Measurements from ENCODE around the gene USP47.

Gene USP47

DNA sequence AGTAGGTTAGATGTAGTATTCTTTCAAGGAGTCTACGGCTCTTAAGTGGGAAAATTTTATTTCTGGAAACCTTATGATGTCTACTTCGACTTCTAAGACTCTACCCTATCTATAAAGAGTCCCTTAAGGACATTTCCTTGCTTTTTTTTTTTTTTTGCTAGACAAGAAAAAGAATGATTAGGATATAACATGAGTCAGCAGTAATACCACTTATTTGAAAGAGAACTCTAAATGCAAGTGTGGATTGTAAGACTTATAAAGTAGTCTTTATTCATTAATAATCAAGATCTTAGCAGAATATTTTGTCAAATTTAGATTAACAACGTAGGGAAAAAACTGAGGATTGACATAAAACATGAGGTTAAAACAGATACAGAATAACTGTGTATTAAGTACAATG lies 95.7 kb downstream of the USP47 start:
- no peak for DNase-seq (ENCODE audit: low spot score)

DNA sequence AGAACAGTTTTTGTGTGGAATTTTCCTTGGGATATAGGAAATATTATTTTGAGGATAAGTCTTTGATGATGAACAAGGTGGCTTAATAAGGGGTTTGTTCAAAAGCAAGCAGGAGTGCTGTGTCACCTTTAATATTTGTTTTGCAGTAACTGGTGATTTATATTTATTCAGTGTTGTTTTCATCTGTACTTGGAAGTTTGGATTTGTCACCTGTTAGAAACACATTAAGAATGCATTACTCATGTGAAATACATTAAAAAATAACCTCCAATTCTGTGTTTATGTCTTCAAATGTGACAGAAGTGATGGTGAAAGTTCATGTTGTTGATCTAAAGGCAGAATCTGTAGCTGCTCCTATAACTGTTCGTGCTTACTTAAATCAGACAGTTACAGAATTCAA lies 96.2 kb downstream of the USP47 start:
- DNase-seq (ENCODE audit: low spot score), result no peak

DNA sequence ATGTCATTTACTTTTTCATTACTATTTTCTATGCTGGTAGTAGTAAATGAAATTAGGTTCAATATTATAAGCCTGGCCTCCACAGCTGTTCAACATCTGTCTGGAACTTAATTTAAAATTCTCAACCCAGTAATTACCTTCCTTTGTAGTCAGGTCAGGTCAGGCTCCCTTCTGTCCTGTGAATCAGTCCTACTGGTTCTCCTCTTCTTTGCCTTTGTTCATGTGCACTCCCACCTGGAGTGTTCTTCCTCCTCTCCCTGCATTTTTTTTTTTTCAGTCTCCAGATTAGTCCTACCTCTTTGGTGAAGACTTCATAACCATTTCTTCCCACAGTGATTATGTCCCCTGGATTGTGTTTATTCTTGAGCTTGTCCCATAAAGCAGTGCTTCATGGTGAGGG lies 98.8 kb downstream of the USP47 start:
- DNase-seq (ENCODE audit: low spot score), result no peak

DNA sequence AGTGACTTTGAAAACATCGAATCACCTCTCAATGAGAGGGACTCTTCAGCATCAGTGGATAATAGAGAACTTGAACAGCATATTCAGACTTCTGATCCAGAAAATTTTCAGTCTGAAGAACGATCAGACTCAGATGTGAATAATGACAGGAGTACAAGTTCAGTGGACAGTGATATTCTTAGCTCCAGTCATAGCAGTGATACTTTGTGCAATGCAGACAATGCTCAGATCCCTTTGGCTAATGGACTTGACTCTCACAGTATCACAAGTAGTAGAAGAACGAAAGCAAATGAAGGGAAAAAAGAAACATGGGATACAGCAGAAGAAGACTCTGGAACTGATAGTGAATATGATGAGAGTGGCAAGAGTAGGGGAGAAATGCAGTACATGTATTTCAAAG lies 100.9 kb downstream of the USP47 start:
- no peak for DNase-seq (ENCODE audit: low spot score)

DNA sequence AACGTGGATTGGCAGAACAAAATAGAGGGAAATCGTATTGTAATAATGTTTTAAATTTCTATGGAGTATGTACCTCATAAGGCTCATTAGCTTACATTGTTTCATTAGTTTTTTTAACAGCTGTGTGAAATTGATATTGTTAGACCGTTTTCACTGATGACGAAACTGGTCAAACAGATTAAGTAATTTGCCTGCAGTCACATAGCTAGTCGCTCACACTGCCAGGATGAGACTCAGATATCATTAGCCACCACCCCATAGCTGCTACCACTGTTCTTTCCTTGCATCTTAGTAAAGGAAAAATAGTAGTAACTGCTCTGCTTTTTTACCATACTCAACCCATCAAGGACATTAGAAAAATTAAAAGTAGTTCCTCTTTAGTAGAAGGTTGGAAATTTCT lies 102.7 kb downstream of the USP47 start:
- DNase-seq (ENCODE audit: low spot score), result no peak

DNA sequence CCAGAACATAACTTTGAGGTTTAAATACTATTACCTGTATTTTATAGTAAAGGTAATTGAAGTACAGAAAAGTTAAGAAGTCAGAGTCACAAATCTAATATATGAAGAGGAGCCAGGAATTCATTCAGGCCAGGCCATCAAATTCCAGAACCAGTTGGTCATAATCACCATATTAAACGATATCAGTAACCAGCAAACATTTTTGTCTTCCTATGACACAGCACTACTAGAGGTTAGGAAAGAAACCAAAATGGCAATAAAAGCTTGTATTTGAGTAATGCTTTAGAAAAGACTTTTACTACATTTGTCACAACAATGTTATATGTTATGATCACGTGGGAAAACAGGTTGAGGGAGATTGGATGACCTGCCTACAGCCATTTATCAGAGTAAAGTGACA lies 104.4 kb downstream of the USP47 start:
- DNase-seq (ENCODE audit: low spot score), result no peak

DNA sequence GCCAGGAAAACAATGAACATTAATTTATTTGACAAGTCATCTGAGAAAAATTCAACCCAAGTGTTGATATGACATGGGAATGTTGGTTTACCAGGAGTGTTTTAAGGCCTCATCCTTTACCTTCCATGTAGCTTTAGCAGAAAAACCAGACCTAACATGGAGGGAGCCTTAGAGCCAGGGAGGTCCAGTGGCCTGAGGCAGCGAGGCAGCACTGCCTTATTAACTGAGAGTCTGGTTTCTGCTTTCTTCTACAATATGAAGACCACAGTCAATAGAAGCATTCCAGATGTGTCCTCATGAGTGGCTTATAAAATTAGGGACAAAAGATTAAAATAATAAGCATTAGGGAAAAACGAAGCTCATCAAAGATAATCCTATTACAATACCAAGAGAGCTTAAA lies 105.1 kb downstream of the USP47 start:
- no peak for DNase-seq (ENCODE audit: low spot score)

DNA sequence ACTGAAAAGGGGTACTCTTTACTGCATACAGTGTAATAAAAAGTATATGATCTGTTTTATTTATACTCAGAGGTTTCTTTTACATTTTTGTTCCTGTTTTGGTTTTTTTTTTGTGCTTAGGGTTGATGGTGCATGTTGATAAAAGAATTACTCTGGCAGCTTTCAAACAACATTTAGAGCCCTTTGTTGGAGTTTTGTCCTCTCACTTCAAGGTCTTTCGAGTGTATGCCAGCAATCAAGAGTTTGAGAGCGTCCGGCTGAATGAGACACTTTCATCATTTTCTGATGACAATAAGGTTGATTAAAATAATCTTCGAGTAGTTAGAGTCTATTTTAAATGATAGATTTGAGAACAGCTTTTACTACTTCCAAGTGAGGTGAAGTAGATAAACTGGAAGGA lies 106.1 kb downstream of the USP47 start:
- DNase-seq (ENCODE audit: low spot score), result no peak

DNA sequence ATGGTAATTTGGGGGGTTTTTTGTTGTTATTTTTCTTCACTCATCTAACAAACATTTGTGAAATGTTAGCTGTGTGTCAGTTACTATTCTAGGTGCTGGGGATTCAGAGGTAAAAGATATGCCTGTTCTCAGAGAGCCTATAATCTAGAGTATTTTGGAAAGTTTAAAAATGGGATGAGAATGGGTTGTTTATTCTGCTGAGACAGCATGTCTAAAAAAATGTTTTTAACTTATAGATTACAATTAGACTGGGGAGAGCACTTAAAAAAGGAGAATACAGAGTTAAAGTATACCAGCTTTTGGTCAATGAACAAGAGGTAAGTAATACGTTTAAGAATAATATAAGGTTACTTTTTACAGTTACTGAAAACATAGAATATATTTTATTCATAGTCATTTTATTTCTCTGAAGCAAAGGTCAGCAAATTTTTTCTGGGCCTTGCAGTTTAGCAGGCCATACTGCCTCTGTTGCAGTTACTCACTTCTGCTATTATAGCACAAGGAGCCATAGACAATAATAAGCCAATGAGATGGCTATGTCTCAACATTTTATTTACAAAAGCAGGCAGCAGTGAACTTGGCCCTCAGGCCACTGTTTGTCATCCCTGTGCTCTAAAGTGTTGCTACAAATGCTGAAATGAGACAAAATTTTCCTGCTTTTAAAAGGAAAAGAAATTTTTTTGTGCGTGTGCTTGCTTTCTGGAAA lies 106.6 kb downstream of the USP47 start:
- DNase-seq (ENCODE audit: low spot score), result no peak

DNA sequence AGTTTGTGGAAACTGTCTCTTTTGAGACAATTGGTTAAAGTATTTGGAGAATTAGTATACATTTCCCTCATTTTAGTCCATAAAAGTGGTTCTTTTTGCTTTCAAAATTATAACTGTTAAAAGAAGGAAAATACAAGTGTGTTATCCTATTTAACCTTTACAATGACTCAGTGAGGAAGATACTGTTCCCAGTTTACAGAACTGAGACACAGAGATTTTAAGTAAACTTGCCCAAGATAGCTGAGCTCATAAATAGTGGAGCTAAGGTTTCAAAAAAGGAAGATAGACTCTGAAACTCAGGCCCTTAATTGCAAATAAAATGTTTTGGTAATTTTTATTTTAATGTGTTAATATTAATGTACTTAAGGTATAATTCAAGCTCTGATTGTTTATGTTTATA lies 107.7 kb downstream of the USP47 start:
- DNase-seq (ENCODE audit: low spot score), result no peak

DNA sequence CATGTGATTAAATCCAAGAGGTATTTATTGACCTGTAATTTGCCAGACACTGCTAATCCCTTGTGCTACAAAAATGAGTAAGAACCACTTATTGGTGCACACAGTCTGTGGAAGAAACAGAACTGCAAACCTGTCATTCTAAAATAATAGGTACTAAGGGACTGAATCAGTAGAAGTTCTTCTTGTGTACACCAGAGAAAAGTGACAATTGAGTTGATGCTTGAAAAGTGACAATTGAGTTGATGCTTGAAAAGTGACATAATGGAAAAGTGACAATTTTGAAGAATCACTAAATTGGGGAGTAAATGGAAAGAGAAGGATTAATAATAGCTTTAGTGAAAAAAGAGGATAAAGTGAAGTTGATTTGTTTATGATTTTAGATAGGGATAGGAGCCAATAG lies 110.3 kb downstream of the USP47 start:
- DNase-seq (ENCODE audit: low spot score), result no peak

DNA sequence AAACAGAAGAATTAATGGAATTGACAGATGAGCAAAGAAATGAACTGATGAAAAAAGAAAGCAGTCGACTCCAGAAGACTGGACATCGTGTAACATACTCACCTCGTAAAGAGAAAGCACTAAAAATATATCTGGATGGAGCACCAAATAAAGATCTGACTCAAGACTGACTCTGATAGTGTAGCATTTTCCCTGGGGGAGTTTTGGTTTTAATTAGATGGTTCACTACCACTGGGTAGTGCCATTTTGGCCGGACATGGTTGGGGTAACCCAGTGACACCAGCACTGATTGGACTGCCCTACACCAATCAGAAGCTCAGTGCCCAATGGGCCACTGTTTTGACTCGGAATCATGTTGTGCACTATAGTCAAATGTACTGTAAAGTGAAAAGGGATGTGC lies 114.2 kb downstream of the USP47 start:
- no peak for DNase-seq (ENCODE audit: low spot score)

DNA sequence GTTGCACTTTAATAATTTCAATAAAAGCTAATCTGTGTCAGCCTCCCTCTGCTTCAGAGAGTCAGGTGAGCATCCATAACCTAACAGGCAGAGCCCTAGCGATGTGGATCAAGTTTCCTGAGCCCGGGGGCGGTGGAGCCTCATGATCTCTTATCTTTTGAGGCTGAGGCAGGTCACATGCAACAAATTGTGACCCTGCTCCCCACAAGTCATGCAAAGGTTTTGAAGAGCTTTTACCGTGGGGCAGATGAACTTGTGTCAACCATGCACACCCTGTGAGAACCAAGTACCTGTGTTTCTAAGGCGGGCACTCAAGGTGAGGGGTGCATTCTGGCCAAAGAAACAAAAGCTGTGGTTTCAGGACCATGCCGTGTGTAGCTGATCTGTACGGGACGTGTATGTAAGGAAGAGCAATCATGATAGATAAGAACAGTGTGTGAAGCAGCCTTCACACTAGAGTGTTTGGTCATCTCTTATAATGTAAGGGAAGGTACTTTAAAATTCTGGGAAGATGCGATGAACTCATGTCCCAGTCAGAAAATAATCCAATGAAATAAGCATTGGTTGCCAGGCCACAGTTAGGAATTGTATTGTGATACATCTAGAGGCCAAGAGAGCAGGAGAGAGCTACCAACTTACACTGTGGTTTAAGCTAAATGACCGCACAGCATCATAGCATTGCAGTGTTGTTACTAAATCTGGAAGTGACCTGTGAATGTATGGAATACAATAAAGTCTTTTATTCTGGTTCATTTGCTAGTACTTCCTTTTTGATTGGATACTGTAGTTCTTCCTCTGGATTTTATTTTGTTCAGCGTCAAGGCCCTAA lies 116.8 kb downstream of the USP47 start:
- no peak for DNase-seq (ENCODE audit: low spot score)

DNA sequence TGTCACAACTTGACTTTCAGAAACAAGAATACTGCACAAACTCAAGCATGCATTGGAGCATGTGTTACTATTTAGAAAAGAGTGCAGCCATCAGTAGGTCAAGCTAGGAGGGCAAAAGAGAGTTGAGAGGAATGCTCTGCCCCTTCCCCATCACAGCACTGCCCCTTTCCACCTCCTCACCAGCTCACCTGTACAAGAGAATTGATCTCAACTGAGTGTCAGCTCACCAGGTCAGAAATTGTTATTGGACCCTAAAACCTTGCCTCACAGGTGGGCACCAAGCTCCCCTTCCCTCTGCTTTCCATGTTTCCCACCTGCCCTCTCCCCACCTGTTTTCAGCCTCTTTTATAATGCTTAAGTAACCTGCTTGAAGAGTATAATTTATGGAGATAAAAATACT lies 117.8 kb downstream of the USP47 start:
- DNase-seq (ENCODE audit: low spot score), result no peak

DNA sequence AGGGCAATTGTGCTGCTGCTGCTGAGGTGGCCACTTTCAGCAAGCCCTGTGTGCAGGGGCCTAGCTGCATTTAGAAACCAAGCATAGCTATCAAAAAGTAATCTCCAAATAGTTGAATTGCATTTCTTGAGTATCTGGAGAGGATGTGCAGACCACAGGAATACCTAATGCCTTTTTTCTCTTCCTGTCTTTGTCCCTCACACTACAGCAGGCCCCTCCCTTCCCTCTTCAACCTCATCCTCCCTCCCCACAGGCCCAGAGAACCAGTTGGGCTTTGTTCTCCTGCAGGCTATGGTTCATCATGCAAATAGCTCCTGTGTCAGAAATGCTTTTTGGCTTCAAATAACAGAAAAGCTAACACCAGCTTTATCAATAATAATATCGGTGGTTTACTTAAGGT lies 118.9 kb downstream of the USP47 start:
- no peak for DNase-seq (ENCODE audit: low spot score)

DNA sequence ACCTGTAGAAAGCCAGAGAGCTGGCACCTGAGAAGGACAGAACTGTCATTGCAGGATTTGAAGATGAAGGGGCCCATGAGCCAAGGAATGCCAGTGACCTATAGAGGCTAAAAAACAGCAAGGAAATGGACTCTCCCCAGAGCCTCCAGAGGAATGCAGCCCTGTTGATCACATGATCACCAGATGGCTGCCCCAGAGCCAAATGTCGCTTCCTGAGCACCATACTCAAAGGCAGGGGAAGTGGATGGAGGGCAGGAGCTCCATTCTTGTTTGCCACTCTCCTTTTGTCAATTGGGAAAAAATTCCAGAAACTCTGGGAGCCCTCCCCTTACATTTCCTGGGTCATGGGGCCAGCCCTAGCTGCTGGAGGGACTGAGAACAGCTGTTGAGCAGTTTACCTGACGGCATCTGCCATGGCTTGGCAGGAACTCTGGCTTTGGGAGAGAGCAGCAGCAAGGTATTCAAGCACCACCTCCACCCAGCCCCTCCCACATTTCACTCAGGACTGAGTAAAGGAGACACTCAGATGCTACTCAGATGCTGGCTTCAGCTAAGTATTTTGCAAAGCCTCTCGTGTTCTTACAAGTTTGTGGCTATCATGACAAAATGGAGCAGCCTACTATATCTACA lies 119.7 kb downstream of the USP47 start:
- DNase-seq (ENCODE audit: low spot score), result no peak

DNA sequence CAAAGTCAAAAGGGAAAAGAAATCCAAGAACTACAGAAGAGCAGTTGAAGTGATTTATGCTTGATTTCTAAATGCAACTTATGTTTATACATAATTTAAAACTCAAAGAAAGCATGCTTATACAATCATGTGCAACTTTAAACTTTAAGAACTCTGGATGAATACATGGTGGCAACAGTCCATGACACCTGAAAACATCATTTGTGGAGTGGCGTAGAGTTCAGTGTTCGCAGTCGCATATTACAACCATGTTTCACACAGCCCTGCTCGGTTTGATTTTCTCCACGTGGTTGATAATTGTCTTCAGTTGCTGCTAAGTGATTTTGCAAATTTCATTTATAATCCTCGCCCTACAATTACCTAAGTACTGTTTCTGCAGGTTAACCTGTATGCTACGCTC lies 121.3 kb downstream of the USP47 start:
- no peak for DNase-seq (ENCODE audit: low spot score)

DNA sequence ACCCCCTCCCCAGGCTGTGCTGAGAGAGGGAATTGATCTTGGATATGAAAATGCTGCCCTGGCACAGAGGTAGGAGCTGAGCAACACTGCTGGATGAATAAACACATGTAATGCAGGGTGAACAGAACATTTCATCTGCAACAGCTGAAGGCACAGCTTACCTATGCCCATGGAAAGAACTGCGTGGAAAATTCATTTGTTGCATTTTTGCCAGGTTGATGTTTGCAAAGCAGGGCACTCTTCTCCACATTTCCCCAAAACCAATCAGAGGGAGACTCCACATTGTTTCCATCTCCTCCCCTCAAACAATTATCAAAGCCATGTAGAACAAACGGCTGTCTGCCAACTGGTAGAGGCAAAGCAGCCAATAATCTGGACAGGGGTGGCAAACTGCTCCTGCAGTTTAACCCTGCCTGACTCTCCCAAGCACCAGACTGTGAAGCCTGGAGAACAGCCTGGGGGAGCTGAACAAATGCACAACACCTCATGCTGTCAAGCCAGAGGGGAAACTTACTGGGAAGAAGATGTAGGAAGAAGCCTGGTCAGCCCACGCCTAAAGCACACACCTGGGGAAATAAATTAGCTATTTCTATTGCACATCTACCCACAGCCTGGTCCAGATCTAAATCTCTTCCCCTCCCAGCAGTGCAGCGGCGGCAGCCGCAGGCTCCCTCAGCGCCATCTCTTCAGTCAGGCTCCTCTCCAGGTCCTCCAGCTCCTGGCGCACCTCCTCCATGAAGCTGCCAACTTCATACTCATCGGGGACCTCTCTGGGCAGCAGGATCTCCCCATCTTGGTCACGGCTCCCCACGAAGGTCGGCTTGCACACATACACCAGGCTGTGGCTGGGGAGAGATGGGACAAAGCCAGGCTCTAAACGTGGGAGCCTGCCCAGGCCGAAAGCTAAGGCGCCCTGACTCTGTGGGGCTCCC lies 122.3 kb downstream of the USP47 start:
- no peak for DNase-seq (ENCODE audit: low spot score)

DNA sequence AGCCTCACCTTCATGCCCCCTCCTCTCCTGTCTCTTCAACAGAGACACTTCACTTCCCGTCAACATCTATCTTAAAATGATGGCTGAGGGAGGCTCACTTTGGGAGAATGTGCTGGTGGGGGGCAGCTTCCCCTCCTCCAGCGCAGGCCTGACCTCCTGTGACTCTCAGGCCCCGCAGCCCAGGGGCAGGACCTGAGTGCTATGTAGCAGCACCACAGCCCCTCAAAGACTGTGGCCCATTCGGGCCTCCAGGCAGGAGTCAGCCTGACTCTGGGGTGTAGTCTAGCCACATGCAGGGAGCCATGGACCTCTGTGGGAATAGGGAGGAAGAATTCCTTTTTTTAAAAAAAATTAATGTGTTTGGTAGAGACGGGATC lies 123.0 kb downstream of the USP47 start:
- DNase-seq (ENCODE audit: low spot score), result no peak

DNA sequence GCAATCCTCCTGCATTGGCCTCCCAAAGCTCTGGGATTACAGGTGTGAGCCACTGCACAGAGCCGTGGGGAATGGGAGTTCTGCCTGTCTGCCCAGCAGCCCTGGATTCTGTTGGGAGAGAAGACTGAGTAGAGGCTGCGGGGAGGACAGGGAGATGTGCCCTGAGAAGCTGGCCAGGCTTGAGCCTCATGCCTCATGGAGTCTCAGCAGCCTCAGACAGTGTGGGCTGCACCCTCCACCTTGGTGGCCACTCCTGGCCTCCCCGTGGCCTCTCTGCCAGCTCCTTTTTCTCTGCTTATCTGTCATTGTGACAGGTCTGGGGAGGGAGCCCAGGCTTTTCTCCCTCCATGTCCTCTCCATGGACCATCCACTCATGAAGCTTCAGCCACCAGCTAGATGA lies 123.4 kb downstream of the USP47 start:
- no peak for DNase-seq (ENCODE audit: low spot score)

DNA sequence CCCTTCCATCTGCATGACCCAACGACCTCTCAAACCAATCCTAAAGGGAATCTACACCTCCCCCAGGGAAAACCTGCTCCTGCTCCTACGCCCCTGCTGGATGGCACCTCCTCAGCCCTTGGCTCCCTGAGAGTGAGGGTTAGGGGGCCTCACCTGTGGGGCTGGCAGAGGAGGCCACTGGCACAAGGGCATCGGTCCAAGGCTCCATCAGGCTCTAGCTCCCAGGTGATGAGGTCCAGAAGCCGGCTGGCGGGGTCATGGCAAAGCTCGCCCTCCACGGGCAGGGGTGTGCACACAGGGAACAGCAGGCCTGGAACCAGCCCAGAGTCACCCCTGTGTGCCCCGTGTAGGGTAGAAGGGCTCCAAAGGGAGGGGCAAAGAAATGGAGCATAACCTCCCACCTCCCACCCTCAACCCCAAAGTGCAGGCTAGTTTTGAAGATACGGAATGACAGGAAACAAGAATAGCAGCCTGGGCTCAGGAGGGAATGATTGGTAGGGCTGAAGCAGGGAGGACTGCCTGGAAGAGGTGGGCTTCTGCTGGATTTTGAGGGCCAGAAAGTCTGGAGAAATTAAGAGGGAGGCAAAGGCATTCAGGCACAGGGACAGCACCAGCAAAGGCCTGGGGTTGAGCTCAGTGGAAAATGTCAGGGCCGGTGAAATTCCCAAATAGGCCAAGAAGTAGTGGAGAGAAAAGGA lies 124.0 kb downstream of the USP47 start:
- no peak for DNase-seq (ENCODE audit: low spot score)

DNA sequence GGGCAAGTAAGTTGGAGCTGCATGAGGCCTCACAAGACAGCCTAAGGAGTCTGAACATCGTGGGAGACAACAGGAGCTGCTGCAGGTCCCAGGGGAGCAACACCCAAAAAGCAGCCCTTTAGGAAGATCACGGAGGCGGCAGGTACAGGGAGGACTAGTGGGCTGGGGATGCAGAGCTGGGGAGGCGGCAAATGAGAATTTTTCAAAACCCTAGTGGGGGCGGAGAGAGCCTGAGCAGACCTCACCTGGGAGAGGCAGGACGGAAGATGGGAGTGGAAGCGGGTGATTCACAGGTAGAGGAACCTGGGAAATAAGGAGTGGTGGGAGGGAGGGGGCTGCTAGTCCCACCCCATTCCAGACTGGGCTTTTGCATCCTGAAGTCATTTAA lies 124.6 kb downstream of the USP47 start:
- no peak for DNase-seq (ENCODE audit: low spot score)

Data from hepatic stellate cell (primary cell).